Measurements from ENCODE around the gene SH3BGR.
"Not testable (repeated sequence)": the region's sequence is repeated elsewhere in the genome, so short reads cannot be mapped to it uniquely, and the experiment has no call there.

Gene SH3BGR

GRCh38 chr21:39518055-39518846 lies 66.5 kb downstream of the SH3BGR start:
- peak; percentile 14 for DNase-seq

GRCh38 chr21:39518847-39519210 lies 67.1 kb downstream of the SH3BGR start:
- DNase-seq: no peak

DNA sequence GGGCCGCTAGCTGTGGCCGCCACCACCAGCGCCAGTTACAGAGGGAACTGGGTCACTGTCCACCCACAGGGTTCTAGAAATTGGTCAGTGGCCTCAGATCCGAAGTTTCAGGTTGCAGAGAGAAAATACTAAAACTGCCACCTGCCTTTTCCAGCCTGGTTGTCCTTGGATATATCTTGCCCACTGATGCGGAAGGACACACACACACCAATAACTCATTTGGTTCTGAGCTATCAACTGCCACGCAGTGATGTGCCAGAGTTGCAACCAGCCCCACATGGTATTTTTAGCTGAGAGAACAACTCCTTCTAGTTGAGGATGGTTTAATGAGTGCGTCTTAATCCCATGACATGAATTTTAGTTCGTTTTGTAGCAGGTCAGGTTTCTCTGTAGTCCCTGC lies 68.1 kb downstream of the SH3BGR start:
- no peak for DNase-seq

DNA sequence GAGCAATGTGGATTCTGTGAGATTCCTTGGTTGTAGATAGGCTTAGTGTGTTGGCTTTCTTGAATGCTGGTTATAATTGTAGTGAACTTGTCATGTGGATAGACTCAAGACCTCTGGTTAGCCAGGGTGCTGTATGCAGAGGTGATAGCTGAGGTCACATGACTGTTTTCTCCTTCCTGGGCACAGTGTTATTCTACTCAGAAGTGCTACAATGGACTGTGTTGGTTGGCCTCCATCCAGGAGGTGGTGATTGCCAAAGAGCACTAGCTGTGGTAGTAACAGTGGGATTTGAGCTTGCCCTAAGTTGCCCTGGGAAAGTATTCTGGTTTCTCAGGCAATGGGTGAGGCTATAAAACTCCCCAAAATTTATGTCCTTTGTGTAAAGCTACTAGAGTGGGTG lies 71.6 kb downstream of the SH3BGR start:
- DNase-seq: no peak

- no peak for DNase-seq
Measured at GRCh38 chr21:39523915-39524314, 72.1 kb downstream of the SH3BGR start.

- no peak for DNase-seq
Measured at GRCh38 chr21:39525129-39525528, 73.4 kb downstream of the SH3BGR start.

DNA sequence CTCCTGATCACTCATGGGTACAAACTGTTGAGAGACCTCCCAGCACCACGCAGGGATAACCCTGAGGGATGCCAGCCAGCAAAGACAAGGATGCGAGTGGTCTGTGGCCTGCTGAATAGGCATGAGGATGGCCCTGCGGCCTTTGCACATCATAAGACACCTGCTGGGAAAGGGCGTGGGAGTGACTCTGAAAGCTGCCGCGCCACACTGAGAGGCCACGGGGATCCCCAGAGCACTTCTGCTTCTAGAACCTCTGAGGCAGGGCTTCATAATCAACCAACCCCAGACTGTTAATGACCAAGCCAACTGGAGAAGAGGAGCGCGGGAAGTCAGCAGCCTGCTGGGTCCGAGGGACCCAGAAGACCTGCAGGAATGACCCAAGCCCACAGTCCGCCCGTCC lies 73.8 kb downstream of the SH3BGR start:
- no peak for DNase-seq

DNA sequence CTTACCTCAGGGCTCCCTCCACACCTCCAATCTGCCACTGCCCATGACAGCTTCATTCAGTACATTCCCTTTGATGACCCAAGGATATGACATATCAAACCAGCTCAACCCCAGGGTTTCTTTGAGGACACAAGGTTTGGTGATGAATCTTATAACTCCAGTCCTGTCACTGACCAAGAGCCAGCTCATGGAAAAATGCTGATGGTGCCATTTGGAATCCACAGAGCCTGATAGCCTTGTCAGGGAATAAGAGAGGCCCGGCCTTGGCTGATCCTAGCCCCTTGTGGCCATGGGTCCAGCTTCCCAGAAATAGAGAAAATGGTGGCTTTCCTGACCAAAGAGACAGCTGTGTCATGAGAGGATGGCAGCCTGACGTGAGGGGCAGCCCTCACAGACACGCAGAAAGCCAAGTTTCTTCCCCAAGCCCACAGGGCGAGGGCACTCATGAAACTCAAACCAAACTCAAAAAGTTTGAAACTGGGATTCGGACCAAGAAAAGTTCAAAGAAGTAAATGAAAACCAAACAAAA lies 75.4 kb downstream of the SH3BGR start:
- DNase-seq: no peak

GRCh38 chr21:39527664-39528381 lies 76.1 kb downstream of the SH3BGR start:
- no peak for DNase-seq

DNA sequence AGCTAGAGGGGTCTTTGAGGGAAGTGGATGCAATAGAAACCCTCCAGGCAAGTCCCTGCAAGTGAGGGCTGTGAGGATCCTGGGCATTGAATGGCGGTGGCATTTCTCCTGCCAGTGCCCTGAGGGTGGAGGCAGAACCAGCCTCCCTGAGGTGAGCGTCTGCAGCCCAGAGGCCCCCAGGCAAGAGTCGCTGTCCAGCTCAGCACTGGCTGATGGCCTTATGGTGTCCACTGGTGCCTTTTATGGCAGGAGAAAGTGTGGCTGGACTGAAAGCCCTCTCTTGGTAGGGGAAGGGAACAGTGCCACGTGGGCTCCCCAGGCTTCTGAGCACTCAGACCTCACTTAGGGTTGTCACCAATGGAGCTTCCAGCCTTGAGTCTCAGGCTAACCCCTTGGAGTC lies 77.3 kb downstream of the SH3BGR start:
- DNase-seq: no peak

DNA sequence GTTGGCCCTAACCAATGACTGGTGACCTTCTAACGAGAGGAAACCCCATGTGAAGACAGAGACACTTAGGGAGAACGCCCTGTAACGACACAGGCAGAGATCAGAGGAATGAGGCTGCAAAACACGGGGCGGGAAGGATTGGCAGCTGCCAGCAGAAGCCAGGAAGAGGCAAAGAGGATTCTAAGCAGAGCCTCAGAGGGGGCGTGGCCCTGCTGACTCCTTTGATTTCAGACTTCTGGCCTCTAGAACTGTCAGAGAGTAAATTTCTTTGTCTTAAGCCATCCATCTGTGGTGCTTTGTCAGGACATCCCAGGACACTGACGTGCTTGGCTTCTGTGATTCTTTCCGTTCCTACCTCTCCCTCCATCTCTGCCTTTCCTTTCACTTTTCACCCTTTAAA lies 79.3 kb downstream of the SH3BGR start:
- no peak for DNase-seq

GRCh38 chr21:39531840-39532239 lies 80.1 kb downstream of the SH3BGR start:
- no peak for DNase-seq

DNA sequence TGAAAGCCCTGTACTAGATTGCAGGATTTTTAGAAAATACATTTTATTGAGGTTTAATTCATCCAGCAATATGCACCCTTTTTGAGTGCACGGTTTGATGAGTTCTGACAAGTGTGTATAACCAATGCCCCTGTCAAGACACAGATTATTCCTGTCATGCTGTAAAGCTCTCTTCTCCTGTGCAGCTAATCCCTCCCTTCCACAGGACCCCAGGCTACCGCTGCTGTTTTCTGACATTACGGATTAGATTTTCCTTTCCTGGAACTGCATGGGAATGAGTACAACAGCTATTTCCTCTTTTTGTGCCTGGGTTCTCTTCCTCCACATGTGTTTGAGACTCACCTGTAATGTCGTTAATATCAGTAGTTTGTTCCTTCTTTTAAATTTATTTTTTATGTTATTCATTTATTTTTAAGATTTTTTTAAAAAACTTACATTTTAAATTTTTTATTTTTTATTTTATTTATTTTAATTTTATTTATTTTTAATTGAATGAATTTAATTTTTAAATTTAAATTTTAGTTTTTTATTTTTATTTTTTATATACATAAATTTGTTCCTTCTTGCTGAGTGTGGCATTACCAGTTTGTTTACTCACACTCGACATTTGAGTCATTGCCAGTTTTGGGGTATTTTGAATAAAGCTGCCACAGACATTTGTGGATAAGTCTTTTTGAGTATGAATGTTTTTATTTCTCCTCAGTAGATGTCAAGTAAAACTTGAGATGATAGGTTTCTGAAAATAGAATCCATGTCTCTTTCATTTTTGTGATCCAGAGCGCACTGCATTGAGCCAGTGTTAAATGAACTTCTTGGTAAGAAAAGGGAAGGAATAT lies 82.0 kb downstream of the SH3BGR start:
- no peak for DNase-seq

GRCh38 chr21:39535646-39536437 lies 84.1 kb downstream of the SH3BGR start:
- DNase-seq: no peak

GRCh38 chr21:39536835-39537234 lies 85.1 kb downstream of the SH3BGR start:
- no peak for DNase-seq

DNA sequence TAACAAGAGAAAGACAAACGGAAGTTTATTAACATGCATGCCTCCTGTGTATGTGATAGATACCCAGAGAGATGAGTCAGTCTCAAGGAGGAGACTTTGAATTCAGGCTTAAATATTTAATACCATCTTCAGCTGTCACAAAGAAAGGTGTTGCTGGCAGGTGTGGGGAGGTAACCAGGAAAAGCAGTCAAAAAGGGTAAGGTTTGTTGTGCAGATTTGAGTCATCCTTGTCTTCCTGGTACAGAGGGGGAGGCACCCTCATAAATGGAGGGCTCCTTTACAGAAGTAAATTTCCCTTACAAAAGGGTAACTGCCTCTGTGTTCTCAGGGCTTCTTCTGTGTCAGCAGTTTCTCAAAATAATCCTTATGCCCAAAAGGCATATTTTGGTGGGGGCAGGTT lies 85.8 kb downstream of the SH3BGR start:
- no peak for DNase-seq

DNA sequence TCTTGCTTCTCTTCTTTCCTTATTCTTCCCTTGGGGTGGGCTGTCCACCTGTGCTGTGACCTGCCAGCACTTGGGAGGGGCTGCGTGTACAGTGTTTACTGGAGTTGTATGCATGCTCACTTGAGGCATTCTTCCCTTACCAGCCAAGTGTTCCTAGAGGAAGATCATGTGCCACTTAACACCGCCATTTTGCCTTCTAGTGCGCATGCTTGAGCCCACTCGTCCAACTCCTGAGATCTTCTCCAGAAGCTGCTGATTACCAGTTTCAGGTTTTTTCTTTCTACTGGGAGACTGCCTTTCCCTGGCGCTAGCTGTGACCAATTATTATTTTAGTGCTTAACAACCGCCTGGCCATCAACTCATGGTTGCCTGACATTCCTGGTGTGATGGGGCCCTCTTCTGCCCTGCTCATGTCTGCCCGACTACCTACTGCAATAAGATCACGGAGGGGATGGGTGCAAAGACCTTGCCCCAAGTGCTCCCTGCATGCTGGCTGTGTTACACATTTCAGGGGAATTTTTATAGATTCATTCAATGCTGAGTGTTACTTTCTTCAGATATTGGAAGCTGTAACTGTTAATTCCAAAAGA lies 86.8 kb downstream of the SH3BGR start:
- DNase-seq: no peak

DNA sequence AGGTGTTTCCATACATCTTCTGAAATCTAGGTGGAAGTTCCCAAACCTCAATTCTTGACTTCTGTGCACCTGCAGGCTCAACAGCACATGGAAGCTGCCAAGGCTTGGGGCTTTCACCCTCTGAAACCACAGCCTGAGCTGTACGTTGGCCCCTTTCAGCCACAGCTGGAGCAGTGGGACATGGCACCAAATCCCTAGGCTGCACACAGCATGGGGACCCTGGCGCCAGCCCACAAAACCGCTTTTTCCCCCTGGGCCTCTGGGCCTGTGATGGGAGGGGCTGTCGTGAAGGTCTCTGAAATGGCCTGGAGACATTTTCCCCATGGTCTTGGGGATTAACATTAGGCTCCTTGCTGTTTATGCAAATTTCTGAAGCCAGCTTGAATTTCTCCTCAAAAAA lies 88.6 kb downstream of the SH3BGR start:
- DNase-seq: not testable (repeated sequence)

DNA sequence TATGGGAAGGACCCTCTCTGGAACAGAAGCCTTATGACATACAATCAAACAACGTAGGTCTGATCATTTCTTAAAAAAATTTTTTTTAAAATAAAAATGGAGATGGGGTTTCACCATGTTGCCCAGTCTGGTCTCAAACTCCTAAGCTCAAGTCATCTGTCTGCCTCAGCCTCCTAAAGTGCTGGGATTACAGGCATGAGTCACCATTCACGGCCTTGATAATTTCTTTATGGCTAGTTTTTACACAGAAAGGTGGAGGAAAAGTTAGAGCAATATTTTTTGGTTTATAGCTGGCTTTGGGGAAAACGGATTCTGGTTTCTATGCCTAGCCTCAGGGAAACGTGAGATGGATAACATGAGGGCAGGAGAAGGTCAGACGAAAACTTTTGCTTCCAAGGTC lies 91.0 kb downstream of the SH3BGR start:
- DNase-seq: no peak

DNA sequence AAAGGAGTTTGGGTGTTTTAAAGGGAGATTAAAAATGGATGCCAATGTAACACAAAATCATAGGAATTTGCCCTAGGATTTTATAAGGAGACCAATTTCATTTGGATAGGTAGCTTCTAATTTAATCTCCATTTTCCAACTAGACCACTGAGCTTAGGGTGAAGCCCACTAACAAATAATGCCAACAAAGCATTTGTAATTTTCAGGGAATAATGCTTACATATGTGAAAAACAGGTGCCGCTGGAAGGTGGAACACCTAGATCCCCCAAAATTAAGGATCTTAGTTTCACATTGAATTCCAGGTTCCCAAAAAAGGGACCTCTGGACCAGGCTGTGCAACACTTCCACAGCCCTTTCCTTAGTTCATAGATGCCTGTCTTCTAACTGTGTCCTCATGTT lies 94.8 kb downstream of the SH3BGR start:
- DNase-seq: no peak

GRCh38 chr21:39552856-39553255 lies 101.1 kb downstream of the SH3BGR start:
- DNase-seq: no peak

- DNase-seq: no peak
Measured at GRCh38 chr21:39553331-39553730, 101.6 kb downstream of the SH3BGR start.
